Liver (tissue), 9 donors: ENCODE results near the gene ZNF175. TPM values are rescaled to one million over a fixed set of nuclear protein-coding genes. Genes with fewer than 3 reads are reported as not detected.

ENCODE experiments used
- DNase-seq: peaks from one replicate; pipeline ENCODE4 v3.0.0-alpha.2; 2017; ENCODE audit warnings: low spot score
- H3K27ac ChIP-seq, 2 donors: one replicate each; pipeline ENCODE4 v1.7.0; 2013; ENCODE audit warnings: inconsistent platforms in 2 of 2, low read length in 2 of 2, control low read depth in 1 of 2, low read depth in 1 of 2, mild to moderate bottlenecking in 1 of 2
- H3K27me3 ChIP-seq, 4 donors: one replicate each; pipeline versions ENCODE4 v1.6.1 to v1.7.0; 2013; ENCODE audit warnings: low read length in 3 of 4, inconsistent platforms in 1 of 4, mild to moderate bottlenecking in 1 of 4, moderate library complexity in 1 of 4; ENCODE audit not compliant: control insufficient read depth in 4 of 4, insufficient read depth in 4 of 4
- H3K36me3 ChIP-seq, 4 donors: one replicate each; pipeline versions ENCODE4 v1.6.1 to v1.7.0; 2013; ENCODE audit warnings: low read length in 3 of 4, mild to moderate bottlenecking in 3 of 4, low read depth in 1 of 4, moderate library complexity in 1 of 4; ENCODE audit not compliant: control insufficient read depth in 4 of 4, insufficient read depth in 3 of 4
- H3K4me1 ChIP-seq, 4 donors: one replicate each; pipeline versions ENCODE4 v1.6.1 to v1.7.0; 2013; ENCODE audit warnings: low read length in 3 of 4, mild to moderate bottlenecking in 3 of 4, moderate library complexity in 1 of 4; ENCODE audit not compliant: control insufficient read depth in 4 of 4, insufficient read depth in 4 of 4
- H3K4me3 ChIP-seq, 3 donors: one replicate each; pipeline versions ENCODE4 v1.6.1 to v1.7.0; 2013; ENCODE audit warnings: low read length in 3 of 3, control low read depth in 1 of 3, low read depth in 1 of 3, mild to moderate bottlenecking in 1 of 3
- H3K9ac ChIP-seq, 2 donors: one replicate each; pipeline ENCODE4 v1.7.0; 2013; ENCODE audit warnings: low read length in 2 of 2, mild to moderate bottlenecking in 2 of 2, moderate library complexity in 2 of 2, control low read depth in 1 of 2, low read depth in 1 of 2
- H3K9me3 ChIP-seq, 4 donors: one replicate each; pipeline versions ENCODE4 v1.6.1 to v1.7.0; 2013; ENCODE audit warnings: low read length in 3 of 4; ENCODE audit not compliant: control insufficient read depth in 4 of 4
- EGR1 ChIP-seq, 2 donors: IDR thresholded peaks; 2 replicates each; pipeline ENCODE4 v1.6.1; 2016 to 2018; ENCODE audit warnings: antibody characterized with exemption in 2 of 2, low read depth in 2 of 2
- FOXA1 ChIP-seq: IDR thresholded peaks from 2 replicates; pipeline ENCODE4 v1.6.1; 2016; ENCODE audit warnings: antibody characterized with exemption
- FOXA2 ChIP-seq: IDR thresholded peaks from 2 replicates; pipeline ENCODE4 v1.6.1; 2016; ENCODE audit warnings: antibody characterized with exemption
- GABPA ChIP-seq, 2 donors: IDR thresholded peaks in 1 of 2; conservative IDR thresholded peaks in 1 of 2; 2 replicates each; pipeline ENCODE4 v1.6.1; 2016; ENCODE audit warnings: antibody characterized with exemption in 2 of 2, mild to moderate bottlenecking in 1 of 2, moderate library complexity in 1 of 2
- HNF4A ChIP-seq, 2 donors: conservative IDR thresholded peaks; 2 replicates each; pipeline ENCODE4 v1.6.1; 2016; ENCODE audit warnings: antibody characterized with exemption in 2 of 2, mild to moderate bottlenecking in 2 of 2
- JUND ChIP-seq, 2 donors: IDR thresholded peaks; 2 replicates each; pipeline ENCODE4 v1.6.1; 2016; ENCODE audit warnings: antibody characterized with exemption in 2 of 2
- NR2F2 ChIP-seq: IDR thresholded peaks from 2 replicates; pipeline ENCODE4 v1.6.1; 2016; ENCODE audit warnings: antibody characterized with exemption
- RAD21 ChIP-seq, 2 donors: IDR thresholded peaks; 2 replicates each; pipeline ENCODE4 v1.6.1; 2016; ENCODE audit warnings: antibody characterized with exemption in 2 of 2, mild to moderate bottlenecking in 2 of 2
- SP1 ChIP-seq: IDR thresholded peaks from 2 replicates; pipeline ENCODE4 v1.6.1; 2018; ENCODE audit warnings: antibody characterized with exemption, mild to moderate bottlenecking
- TAF1 ChIP-seq: conservative IDR thresholded peaks from 2 replicates; pipeline ENCODE4 v1.6.1; 2016; ENCODE audit warnings: antibody characterized with exemption, mild to moderate bottlenecking
- YY1 ChIP-seq: IDR thresholded peaks from 2 replicates; pipeline ENCODE4 v1.6.1; 2016; ENCODE audit warnings: antibody characterized with exemption, mild to moderate bottlenecking
- WGBS: extraction: QIAGEN DNeasy Blood & Tissue Kit; methylation state at CpG from one replicate; pipeline ENCODE4 v1.1.7; 2013; 5-methylcytosine and 5-hydroxymethylcytosine counted together
- polyA plus RNA-seq, 2 donors: library from polyadenylated mRNA; stranded (reverse) in 1 of 2; unstranded in 1 of 2; fragments of 200-250 nt in 1 of 2; fragments of >200 nt in 1 of 2; fragmentation: Nextera tagmentation in 1 of 2; extraction: Ambion mirVana in 1 of 2; gene quantifications; one replicate each; pipeline versions ENCODE4 v1.2.1 to v1.2.3, GENCODE V29; 2013 to 2015
- total RNA-seq, 2 donors: library from RNA; depleted of rRNA; stranded (reverse); fragments of >200 nt; gene quantifications; one replicate each; pipeline ENCODE4 v1.2.3, GENCODE V29; 2014
- TF ChIP-seq, protein P1 (sequence below): IDR thresholded peaks from 2 replicates; pipeline ENCODE4 v1.6.1; 2016; ENCODE audit warnings: antibody characterized with exemption
- TF ChIP-seq, protein P2 (sequence below): IDR thresholded peaks from 2 replicates; pipeline ENCODE4 v1.6.1; 2016; ENCODE audit warnings: antibody characterized with exemption, mild to moderate bottlenecking
- TF ChIP-seq, protein P3 (sequence below): IDR thresholded peaks from 2 replicates; pipeline ENCODE4 v1.6.1; 2016; ENCODE audit warnings: antibody characterized with exemption
- TF ChIP-seq, protein P4 (sequence below): IDR thresholded peaks from 2 replicates; pipeline ENCODE4 v1.6.1; 2016; ENCODE audit warnings: antibody characterized with exemption
- TF ChIP-seq, protein P5 (sequence below): fragments of 150-350 bp; IDR thresholded peaks from 2 replicates; pipeline ENCODE4 v1.5.1; 2017; ENCODE audit warnings: improper control_type of control experiment, low read depth, low read length; ENCODE audit not compliant: missing input control
- donor health status: healthy.
- donor health status: healthy.
- donor health status: healthy.
- donor health status: healthy.
- donor health status: healthy.

The ZNF175 gene
- total and polyA plus RNA-seq, 4 donors = 0.60 to 5.3 (median 2.5) TPM

DNA sequence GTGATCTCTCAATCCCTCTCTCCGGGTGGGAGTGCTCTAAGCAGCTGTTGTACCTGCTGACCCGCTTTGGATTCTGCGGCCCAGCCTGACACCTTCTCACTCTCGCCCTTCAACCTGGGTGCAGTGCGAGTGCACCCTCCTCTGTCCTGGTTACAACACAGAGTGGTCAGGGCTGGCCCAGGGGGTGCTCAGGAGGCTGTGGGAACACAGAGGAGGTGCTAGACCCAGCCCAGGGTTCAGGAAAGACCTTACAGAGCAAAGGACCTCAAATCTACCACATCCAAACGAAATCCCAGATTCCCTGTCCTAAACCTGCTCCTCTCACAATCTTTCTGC is 23.7 kb downstream of the ZNF175 start:
- H3K9ac ChIP-seq = no peak overlapping the region
- WGBS = 24% methylated on average over 6 of the region's 6 CpGs
- no peak overlapping the region for H3K27ac ChIP-seq
- H3K36me3 ChIP-seq = no peaks in the 10 kb centered on the region
- TF ChIP-seq TAF1 (no peak), FOXA2 (no peak), GABPA (IDR thresholded peaks at IDR 0.05 in 1 of 2, conservative IDR thresholded peaks at IDR 0.05 in 1 of 2) (no peak), HNF4A (conservative IDR thresholded peaks at IDR 0.05) (no peak), YY1 (no peak), JUND (IDR thresholded peaks at IDR 0.05) (no peak), FOXA1 (no peak), RAD21 (IDR thresholded peaks at IDR 0.05) (no peak), NR2F2 (no peak), EGR1 (IDR thresholded peaks at IDR 0.05; ENCODE audit: low read depth in 2 of 2) (no peak), SP1 (no peak)
- TF ChIP-seq, protein P1, sequence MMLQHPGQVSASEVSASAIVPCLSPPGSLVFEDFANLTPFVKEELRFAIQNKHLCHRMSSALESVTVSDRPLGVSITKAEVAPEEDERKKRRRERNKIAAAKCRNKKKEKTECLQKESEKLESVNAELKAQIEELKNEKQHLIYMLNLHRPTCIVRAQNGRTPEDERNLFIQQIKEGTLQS = no peak
- TF ChIP-seq, protein P2, sequence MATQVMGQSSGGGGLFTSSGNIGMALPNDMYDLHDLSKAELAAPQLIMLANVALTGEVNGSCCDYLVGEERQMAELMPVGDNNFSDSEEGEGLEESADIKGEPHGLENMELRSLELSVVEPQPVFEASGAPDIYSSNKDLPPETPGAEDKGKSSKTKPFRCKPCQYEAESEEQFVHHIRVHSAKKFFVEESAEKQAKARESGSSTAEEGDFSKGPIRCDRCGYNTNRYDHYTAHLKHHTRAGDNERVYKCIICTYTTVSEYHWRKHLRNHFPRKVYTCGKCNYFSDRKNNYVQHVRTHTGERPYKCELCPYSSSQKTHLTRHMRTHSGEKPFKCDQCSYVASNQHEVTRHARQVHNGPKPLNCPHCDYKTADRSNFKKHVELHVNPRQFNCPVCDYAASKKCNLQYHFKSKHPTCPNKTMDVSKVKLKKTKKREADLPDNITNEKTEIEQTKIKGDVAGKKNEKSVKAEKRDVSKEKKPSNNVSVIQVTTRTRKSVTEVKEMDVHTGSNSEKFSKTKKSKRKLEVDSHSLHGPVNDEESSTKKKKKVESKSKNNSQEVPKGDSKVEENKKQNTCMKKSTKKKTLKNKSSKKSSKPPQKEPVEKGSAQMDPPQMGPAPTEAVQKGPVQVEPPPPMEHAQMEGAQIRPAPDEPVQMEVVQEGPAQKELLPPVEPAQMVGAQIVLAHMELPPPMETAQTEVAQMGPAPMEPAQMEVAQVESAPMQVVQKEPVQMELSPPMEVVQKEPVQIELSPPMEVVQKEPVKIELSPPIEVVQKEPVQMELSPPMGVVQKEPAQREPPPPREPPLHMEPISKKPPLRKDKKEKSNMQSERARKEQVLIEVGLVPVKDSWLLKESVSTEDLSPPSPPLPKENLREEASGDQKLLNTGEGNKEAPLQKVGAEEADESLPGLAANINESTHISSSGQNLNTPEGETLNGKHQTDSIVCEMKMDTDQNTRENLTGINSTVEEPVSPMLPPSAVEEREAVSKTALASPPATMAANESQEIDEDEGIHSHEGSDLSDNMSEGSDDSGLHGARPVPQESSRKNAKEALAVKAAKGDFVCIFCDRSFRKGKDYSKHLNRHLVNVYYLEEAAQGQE = no peak
- TF ChIP-seq, protein P3, sequence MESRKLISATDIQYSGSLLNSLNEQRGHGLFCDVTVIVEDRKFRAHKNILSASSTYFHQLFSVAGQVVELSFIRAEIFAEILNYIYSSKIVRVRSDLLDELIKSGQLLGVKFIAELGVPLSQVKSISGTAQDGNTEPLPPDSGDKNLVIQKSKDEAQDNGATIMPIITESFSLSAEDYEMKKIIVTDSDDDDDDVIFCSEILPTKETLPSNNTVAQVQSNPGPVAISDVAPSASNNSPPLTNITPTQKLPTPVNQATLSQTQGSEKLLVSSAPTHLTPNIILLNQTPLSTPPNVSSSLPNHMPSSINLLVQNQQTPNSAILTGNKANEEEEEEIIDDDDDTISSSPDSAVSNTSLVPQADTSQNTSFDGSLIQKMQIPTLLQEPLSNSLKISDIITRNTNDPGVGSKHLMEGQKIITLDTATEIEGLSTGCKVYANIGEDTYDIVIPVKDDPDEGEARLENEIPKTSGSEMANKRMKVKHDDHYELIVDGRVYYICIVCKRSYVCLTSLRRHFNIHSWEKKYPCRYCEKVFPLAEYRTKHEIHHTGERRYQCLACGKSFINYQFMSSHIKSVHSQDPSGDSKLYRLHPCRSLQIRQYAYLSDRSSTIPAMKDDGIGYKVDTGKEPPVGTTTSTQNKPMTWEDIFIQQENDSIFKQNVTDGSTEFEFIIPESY = no peak
- TF ChIP-seq, protein P4, sequence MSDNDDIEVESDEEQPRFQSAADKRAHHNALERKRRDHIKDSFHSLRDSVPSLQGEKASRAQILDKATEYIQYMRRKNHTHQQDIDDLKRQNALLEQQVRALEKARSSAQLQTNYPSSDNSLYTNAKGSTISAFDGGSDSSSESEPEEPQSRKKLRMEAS = no peak
- TF ChIP-seq, protein P5, sequence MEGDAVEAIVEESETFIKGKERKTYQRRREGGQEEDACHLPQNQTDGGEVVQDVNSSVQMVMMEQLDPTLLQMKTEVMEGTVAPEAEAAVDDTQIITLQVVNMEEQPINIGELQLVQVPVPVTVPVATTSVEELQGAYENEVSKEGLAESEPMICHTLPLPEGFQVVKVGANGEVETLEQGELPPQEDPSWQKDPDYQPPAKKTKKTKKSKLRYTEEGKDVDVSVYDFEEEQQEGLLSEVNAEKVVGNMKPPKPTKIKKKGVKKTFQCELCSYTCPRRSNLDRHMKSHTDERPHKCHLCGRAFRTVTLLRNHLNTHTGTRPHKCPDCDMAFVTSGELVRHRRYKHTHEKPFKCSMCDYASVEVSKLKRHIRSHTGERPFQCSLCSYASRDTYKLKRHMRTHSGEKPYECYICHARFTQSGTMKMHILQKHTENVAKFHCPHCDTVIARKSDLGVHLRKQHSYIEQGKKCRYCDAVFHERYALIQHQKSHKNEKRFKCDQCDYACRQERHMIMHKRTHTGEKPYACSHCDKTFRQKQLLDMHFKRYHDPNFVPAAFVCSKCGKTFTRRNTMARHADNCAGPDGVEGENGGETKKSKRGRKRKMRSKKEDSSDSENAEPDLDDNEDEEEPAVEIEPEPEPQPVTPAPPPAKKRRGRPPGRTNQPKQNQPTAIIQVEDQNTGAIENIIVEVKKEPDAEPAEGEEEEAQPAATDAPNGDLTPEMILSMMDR = no peak
- peak overlapping the region; percentile 59 to 82 (median 70) for H3K4me3 ChIP-seq
- peaks cover 0 to 7% (median 4%) of the 10 kb centered on the region in 4 donors for H3K9me3 ChIP-seq
- DNase-seq = no peak
- no peaks in the 10 kb centered on the region for H3K27me3 ChIP-seq
- H3K4me1 ChIP-seq = peaks cover 0 to 17% (median 13%) of the 10 kb centered on the region in 4 donors
